Peyer's patch (tissue), 4 donors: Measurements from ENCODE around the gene AQP12B.

Experiments
- CTCF ChIP-seq, 6 experiments: fragments of 450-650 bp in 4 of 6; fragments of 200-600 bp in 2 of 6; sonication (generic) in 1 of 6; IDR thresholded peaks; one replicate each; pipeline ENCODE4 v1.5.1; 2017 to 2019; ENCODE audit warnings: antibody characterized with exemption in 6 of 6, mild to moderate bottlenecking in 3 of 6, moderate library complexity in 1 of 6
- POLR2A ChIP-seq, 2 donors: fragments of 450-650 bp; IDR thresholded peaks; one replicate each; pipeline ENCODE4 v1.5.1; 2017; ENCODE audit warnings: antibody characterized with exemption in 2 of 2, mild to moderate bottlenecking in 2 of 2, moderate library complexity in 2 of 2

DNA sequence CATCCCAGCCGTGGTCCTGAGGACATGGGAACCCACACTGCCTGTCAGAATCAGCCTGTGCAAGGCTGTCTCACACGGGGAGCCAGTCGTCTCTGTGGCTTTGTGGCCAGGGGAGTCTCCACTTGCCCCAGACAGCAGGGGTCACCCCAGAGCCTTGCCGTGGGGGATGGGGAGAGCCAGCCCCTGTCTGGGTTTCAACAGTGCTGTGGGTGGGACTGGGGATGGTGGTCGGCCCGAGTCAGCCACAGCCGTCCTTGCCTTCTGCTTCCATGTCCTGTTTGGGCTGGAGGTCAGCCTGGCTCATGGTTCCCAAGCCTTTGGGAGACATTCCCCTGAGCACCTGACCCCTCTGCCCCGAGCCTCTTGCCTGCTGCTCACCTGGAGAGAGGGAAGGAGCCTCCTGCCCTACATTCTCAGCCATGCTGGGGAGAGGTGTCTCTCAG lies 37.8 kb downstream of the AQP12B start:
- TF ChIP-seq CTCF (IDR thresholded peaks at IDR 0.05), result no peak
- no peak for TF ChIP-seq POLR2A (IDR thresholded peaks at IDR 0.05)
